K562 (cell line): ENCODE results near the gene RECK. TPM values are rescaled to one million over a fixed set of nuclear protein-coding genes. Genes with fewer than 3 reads are reported as not detected.

Experiments
- ATAC-seq: fragments of 200-7000 bp; cut with Tn5 transposase; 3 replicates; pipeline ENCODE4 v1.9.1; 2020; ENCODE audit warnings: moderate library complexity
- BruUV-seq: library from RNA; stranded (reverse); fragments of 400-500 nt; replicated peaks from 2 replicates; lab custom pipeline; 2021; lab: Mats Ljungman, UMichigan
- CTCF ChIA-PET: fragments of 300-600 bp; formaldehyde crosslinking; extraction: SDS; loops from one replicate; lab custom pipeline; 2021; ENCODE audit warnings: low intra/inter-chr PET ratio; lab: Yijun Ruan, JAX
- POLR2A ChIA-PET: fragments of 300-600, 350-650 bp; sonication (Branson Sonifier 250); formaldehyde crosslinking; extraction: SDS; loops from one replicate; lab custom pipeline; 2021; ENCODE audit warnings: antibody characterized with exemption, inconsistent platforms; lab: Yijun Ruan, JAX
- DNase-seq, 4 experiments: peaks; one replicate each; pipeline versions ENCODE4 v3.0.0 to v3.0.0-alpha.2; 2011 to 2018; ENCODE audit warnings: low spot score in 3 of 4, mixed read lengths in 3 of 4; ENCODE audit errors: extremely low read depth in 1 of 4
- FAIRE-seq: peaks from 2 replicates; lab custom pipeline; 2011; peaks lifted over from hg19 to GRCh38; lab: Jason Lieb, UNC
- H2AFZ ChIP-seq: 2 replicates; pipeline ENCODE4 v1.6.0; 2011; ENCODE audit warnings: low read depth, low read length, control low read depth, inconsistent platforms
- H3K27ac ChIP-seq: fragments of 200-600 bp; 3 replicates; pipeline ENCODE4 v1.8.0; 2011; ENCODE audit warnings: low read depth, mild to moderate bottlenecking, control low read depth, inconsistent platforms, low read length, moderate library complexity, mixed read lengths; ENCODE audit errors: extremely low read depth
- H3K27me3 ChIP-seq, 2 experiments: fragments of 300-600 bp in 1 of 2; 2 replicates in 1 of 2; 3 replicates in 1 of 2; pipeline versions ENCODE4 v1.6.0 to v1.8.0; 2011; ENCODE audit warnings: inconsistent platforms in 2 of 2, low read length in 2 of 2, mild to moderate bottlenecking in 1 of 2, mixed read lengths in 1 of 2, moderate library complexity in 1 of 2; ENCODE audit not compliant: control insufficient read depth in 2 of 2, insufficient read depth in 2 of 2
- H3K36me3 ChIP-seq: fragments of 300-600 bp; 3 replicates; pipeline ENCODE4 v1.8.0; 2011; ENCODE audit warnings: mild to moderate bottlenecking, low read length, inconsistent platforms; ENCODE audit not compliant: control insufficient read depth, insufficient read depth
- H3K4me1 ChIP-seq, 2 experiments: fragments of 200-600 bp in 1 of 2; replicated peaks in 1 of 2; 2 replicates in 1 of 2; 3 replicates in 1 of 2; pipeline versions ENCODE4 v1.5.1 to v1.8.0; 2011; ENCODE audit warnings: inconsistent platforms in 2 of 2, low read length in 2 of 2, mild to moderate bottlenecking in 1 of 2, mixed read lengths in 1 of 2, moderate library complexity in 1 of 2; ENCODE audit not compliant: control insufficient read depth in 2 of 2, insufficient read depth in 2 of 2
- H3K4me2 ChIP-seq: 2 replicates; pipeline ENCODE4 v1.6.1; 2011; ENCODE audit warnings: low read length, control low read depth, inconsistent platforms, mixed read lengths; ENCODE audit not compliant: insufficient read depth
- H3K4me3 ChIP-seq: fragments of 200-600 bp; sonication (generic), shearing (Covaris generic); 2 replicates; pipeline ENCODE4 v1.5.1; 2016; ENCODE audit warnings: control low read depth, inconsistent platforms
- H3K79me2 ChIP-seq: fragments of 200-600 bp; 3 replicates; pipeline ENCODE4 v1.8.0; 2011; ENCODE audit warnings: low read length, inconsistent platforms; ENCODE audit not compliant: control insufficient read depth, insufficient read depth
- H3K9ac ChIP-seq, 2 experiments: 2 replicates each; pipeline versions ENCODE4 v1.6.0 to v1.6.1; 2011; ENCODE audit warnings: low read depth in 2 of 2, low read length in 2 of 2, control low read depth in 1 of 2, inconsistent platforms in 1 of 2, mild to moderate bottlenecking in 1 of 2, mixed read lengths in 1 of 2; ENCODE audit not compliant: insufficient read depth in 1 of 2
- H3K9me1 ChIP-seq: one replicate; pipeline ENCODE4 v1.6.0; 2011; ENCODE audit warnings: inconsistent platforms, mild to moderate bottlenecking, low read length, moderate library complexity; ENCODE audit not compliant: control insufficient read depth, insufficient read depth
- H3K9me3 ChIP-seq: replicated peaks from 2 replicates; pipeline ENCODE4 v1.5.1; 2011; ENCODE audit warnings: low read depth, low read length, inconsistent platforms; ENCODE audit not compliant: control insufficient read depth, insufficient read depth
- H4K20me1 ChIP-seq: replicated peaks from 2 replicates; pipeline ENCODE4 v1.6.1; 2011; ENCODE audit warnings: low read length, inconsistent platforms, mixed read lengths; ENCODE audit not compliant: control insufficient read depth, insufficient read depth
- C11orf30 ChIP-seq: fragments of 450-650 bp; IDR thresholded peaks from 2 replicates; pipeline ENCODE4 v1.6.1; 2016; ENCODE audit warnings: low read depth, mild to moderate bottlenecking
- FOXM1 ChIP-seq, 2 experiments: fragments of 450-650 bp in 1 of 2; sonication (generic) in 1 of 2; formaldehyde crosslinking in 1 of 2; IDR thresholded peaks; 2 replicates each; pipeline versions ENCODE4 v1.6.1 to v1.9.0; 2017 to 2022; ENCODE audit warnings: low read depth in 2 of 2, mild to moderate bottlenecking in 2 of 2, missing genetic modification reagents in 1 of 2, moderate library complexity in 1 of 2
- JUN ChIP-seq, 2 experiments: sonication (generic) in 1 of 2; formaldehyde crosslinking in 1 of 2; IDR thresholded peaks; 2 replicates each; pipeline versions ENCODE4 v1.6.1 to v1.8.0; 2012 to 2022; ENCODE audit warnings: borderline replicate concordance in 2 of 2, mild to moderate bottlenecking in 2 of 2, improper control_type of control experiment in 1 of 2, low read depth in 1 of 2, low read length in 1 of 2, missing genetic modification reagents in 1 of 2
- RHOXF2B ChIP-seq: fragments of 250-450 bp; sonication (Bioruptor Pico); conservative IDR thresholded peaks from 2 replicates; pipeline ENCODE4 v1.5.1; 2021
- SMAD1 ChIP-seq: fragments of 150-350 bp; IDR thresholded peaks from 2 replicates; pipeline ENCODE4 v1.6.1; 2014; ENCODE audit warnings: low read length, low read depth; ENCODE audit not compliant: partially characterized antibody
- SMC3 ChIP-seq: conservative IDR thresholded peaks from 2 replicates; pipeline ENCODE4 v1.6.1; 2011; ENCODE audit warnings: low read depth, low read length, improper control_type of control experiment; ENCODE audit not compliant: insufficient read depth
- ZNF184 ChIP-seq: sonication (generic); formaldehyde crosslinking; IDR thresholded peaks from 2 replicates; pipeline ENCODE4 v1.5.0; 2020; ENCODE audit warnings: missing genetic modification reagents
- ZNF444 ChIP-seq: fragments of 250-450 bp; sonication (Bioruptor Pico); IDR thresholded peaks from 2 replicates; pipeline ENCODE4 v1.4.0; 2020; ENCODE audit warnings: mild to moderate bottlenecking, moderate library complexity
- WGBS: fragments of 100-300 bp; shearing (Covaris generic); methylation state at CpG from one replicate; pipeline ENCODE4 v1.1.6; 2016; ENCODE audit warnings: low coverage, mixed read lengths; ENCODE audit not compliant: insufficient coverage; ENCODE audit errors: missing lambda C conversion rate; 5-methylcytosine and 5-hydroxymethylcytosine counted together
- in situ Hi-C: fragments of 300-500 bp; cut with MboI; formaldehyde crosslinking; loops from 4 replicates; pipeline ENCODE4 v1.15.0; 2018; ENCODE audit warnings: inconsistent platforms, mixed read lengths
- intact Hi-C: fragments of 100-400 bp; cut with micrococcal nuclease; formaldehyde crosslinking; loops from 2 replicates; pipeline ENCODE4 v1.14.2; 2022
- polyA plus RNA-seq, 8 experiments: library from polyadenylated mRNA; depleted of rRNA in 4 of 8; stranded (reverse) in 5 of 8; unstranded in 3 of 8; fragments of >200 nt; fragmentation: Nextera tagmentation in 2 of 8; fragmentation: Illumina TruSeq in 1 of 8; extraction: Ambion mirVana in 2 of 8; extraction: Trizol in 1 of 8; gene quantifications; 2 replicates each; pipeline versions ENCODE4 v1.2.1 to v1.2.3, GENCODE V29; 2011 to 2014; ENCODE audit warnings: inconsistent platforms in 1 of 8, missing spikeins in 1 of 8
- total RNA-seq, 7 experiments: library from RNA; depleted of rRNA in 6 of 7; stranded (reverse); fragments of >200 nt in 6 of 7; fragmentation: Illumina TruSeq in 2 of 7; extraction: Trizol in 2 of 7; gene quantifications; 2 replicates each; pipeline versions ENCODE4 v1.2.1 to v1.2.3, GENCODE V29; 2011 to 2021; ENCODE audit warnings: low replicate concordance in 1 of 7
- TF ChIP-seq, protein P1 (sequence below): fragments of 200-800 bp; sonication (Bioruptor generic); IDR thresholded peaks from 2 replicates; pipeline ENCODE4 v1.6.1; 2017; ENCODE audit warnings: missing genetic modification characterization, missing compliant biosample characterization
- TF ChIP-seq, protein P2 (sequence below): fragments of 250-450 bp; sonication (Bioruptor Pico); IDR thresholded peaks from 2 replicates; pipeline ENCODE4 v1.5.0; 2020; ENCODE audit warnings: mild to moderate bottlenecking, borderline replicate concordance

RECK gene
- total and polyA plus RNA-seq, 9 of the 15 experiments (the other 6 are each of a cell fraction or from before 2014, with no cell fraction given): 0.04 to 0.36 (median 0.16) TPM

DNA sequence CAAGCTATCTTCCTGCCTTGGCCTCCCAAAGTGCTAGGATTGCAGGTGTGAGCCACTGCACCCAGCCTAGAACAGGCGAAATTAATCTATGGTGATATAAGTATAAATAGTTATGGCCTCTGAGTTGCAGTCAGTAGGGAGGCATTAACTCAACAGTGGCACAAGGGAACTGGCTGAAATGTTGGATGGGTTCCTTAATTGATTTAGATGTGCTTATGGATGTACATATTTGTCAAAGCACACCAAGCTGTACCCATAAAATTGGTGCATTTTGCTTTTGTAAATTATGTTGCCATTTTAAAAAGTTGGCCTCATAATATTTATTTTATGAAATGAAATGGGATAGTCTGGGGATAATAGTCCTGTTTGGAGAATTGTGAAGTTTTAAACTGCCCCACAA, 63.0 kb downstream of the RECK start:
- H3K79me2 ChIP-seq: no peaks in the 10 kb centered on the region
- H4K20me1 ChIP-seq: no peaks in the 10 kb centered on the region
- no TSS peak for BruUV-seq
- ChIA-PET POLR2A (no interaction called here), CTCF (no interaction called here)
- FAIRE-seq (no peak), ATAC-seq (no peak), DNase-seq (no peak)
- no peak overlapping the region for H3K4me3 ChIP-seq
- H3K9me1 ChIP-seq: no peaks in the 10 kb centered on the region
- no peak overlapping the region for H3K27ac ChIP-seq
- H2AFZ ChIP-seq: no peak overlapping the region
- in situ Hi-C loops (loop anchor here (5.0 kb wide), 1 partner anchor 68 kb away; the partner anchor contains the start of gene CCIN), intact Hi-C loops (no loop called here)
- H3K9me3 ChIP-seq: no peaks in the 10 kb centered on the region
- H3K9ac ChIP-seq: no peak overlapping the region
- no peaks in the 10 kb centered on the region for H3K36me3 ChIP-seq
- H3K4me2 ChIP-seq: no peak overlapping the region
- WGBS: 10% methylated on average over 1 of the region's 1 CpG
- TF ChIP-seq ZNF184 (CRISPR knock-in tag) (no peak), RHOXF2B (CRISPR knock-in tag) (no peak), SMC3 (no peak), SMAD1 (no peak), JUN (IDR thresholded peaks at IDR 0.05; ENCODE audit: borderline replicate concordance, low read depth, low read length) (no peak), JUN (CRISPR knock-in tag; IDR thresholded peaks at IDR 0.05; ENCODE audit: borderline replicate concordance) (no peak), C11orf30 (no peak), FOXM1 (IDR thresholded peaks at IDR 0.05; ENCODE audit: low read depth) (no peak), FOXM1 (CRISPR knock-in tag; IDR thresholded peaks at IDR 0.05; ENCODE audit: low read depth) (no peak), ZNF444 (CRISPR knock-in tag) (no peak)
- TF ChIP-seq, protein P1, sequence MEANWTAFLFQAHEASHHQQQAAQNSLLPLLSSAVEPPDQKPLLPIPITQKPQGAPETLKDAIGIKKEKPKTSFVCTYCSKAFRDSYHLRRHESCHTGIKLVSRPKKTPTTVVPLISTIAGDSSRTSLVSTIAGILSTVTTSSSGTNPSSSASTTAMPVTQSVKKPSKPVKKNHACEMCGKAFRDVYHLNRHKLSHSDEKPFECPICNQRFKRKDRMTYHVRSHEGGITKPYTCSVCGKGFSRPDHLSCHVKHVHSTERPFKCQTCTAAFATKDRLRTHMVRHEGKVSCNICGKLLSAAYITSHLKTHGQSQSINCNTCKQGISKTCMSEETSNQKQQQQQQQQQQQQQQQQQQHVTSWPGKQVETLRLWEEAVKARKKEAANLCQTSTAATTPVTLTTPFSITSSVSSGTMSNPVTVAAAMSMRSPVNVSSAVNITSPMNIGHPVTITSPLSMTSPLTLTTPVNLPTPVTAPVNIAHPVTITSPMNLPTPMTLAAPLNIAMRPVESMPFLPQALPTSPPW: no peak
- TF ChIP-seq, protein P2, sequence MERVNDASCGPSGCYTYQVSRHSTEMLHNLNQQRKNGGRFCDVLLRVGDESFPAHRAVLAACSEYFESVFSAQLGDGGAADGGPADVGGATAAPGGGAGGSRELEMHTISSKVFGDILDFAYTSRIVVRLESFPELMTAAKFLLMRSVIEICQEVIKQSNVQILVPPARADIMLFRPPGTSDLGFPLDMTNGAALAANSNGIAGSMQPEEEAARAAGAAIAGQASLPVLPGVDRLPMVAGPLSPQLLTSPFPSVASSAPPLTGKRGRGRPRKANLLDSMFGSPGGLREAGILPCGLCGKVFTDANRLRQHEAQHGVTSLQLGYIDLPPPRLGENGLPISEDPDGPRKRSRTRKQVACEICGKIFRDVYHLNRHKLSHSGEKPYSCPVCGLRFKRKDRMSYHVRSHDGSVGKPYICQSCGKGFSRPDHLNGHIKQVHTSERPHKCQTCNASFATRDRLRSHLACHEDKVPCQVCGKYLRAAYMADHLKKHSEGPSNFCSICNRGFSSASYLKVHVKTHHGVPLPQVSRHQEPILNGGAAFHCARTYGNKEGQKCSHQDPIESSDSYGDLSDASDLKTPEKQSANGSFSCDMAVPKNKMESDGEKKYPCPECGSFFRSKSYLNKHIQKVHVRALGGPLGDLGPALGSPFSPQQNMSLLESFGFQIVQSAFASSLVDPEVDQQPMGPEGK (CRISPR knock-in tag): no peak
- TF ChIP-seq, all 486 proteins: peak for 0
- no peaks in the 10 kb centered on the region; a peak in 1 of 5 replicates for H3K4me1 ChIP-seq
- no peaks in the 10 kb centered on the region for H3K27me3 ChIP-seq
